Loucy (cell line): ENCODE measurements around the gene VPS9D1.

Source experiments
- H2AFZ ChIP-seq: fragments of 200-600 bp; sonication (generic); 2 replicates; pipeline ENCODE4 v1.6.0; 2016; ENCODE audit warnings: antibody characterized with exemption, mild to moderate bottlenecking, low read length, moderate library complexity
- H3F3A ChIP-seq: fragments of 200-600 bp; 2 replicates; pipeline ENCODE4 v1.6.0; 2016; ENCODE audit warnings: antibody characterized with exemption, low read depth, mild to moderate bottlenecking
- H3K27me3 ChIP-seq: fragments of 200-600 bp; sonication (generic); 2 replicates; pipeline ENCODE4 v1.6.1; 2014; ENCODE audit warnings: low read length, mild to moderate bottlenecking; ENCODE audit not compliant: insufficient read depth, poor library complexity, severe bottlenecking
- H3K36me3 ChIP-seq: fragments of 200-600 bp; sonication (generic); 2 replicates; pipeline ENCODE4 v1.6.1; 2016; ENCODE audit warnings: low read length; ENCODE audit not compliant: insufficient read depth
- H3K4me1 ChIP-seq: fragments of 200-600 bp; sonication (generic); 2 replicates; pipeline ENCODE4 v1.5.1; 2014; ENCODE audit warnings: low read length, mild to moderate bottlenecking; ENCODE audit not compliant: insufficient read depth, poor library complexity, severe bottlenecking
- H3K4me2 ChIP-seq: fragments of 200-600 bp; sonication (generic); 2 replicates; pipeline ENCODE4 v1.6.0; 2014; ENCODE audit warnings: antibody characterized with exemption, low read length, low read depth, mild to moderate bottlenecking; ENCODE audit not compliant: poor library complexity, severe bottlenecking
- H3K4me3 ChIP-seq: fragments of 200-600 bp; sonication (generic); 2 replicates; pipeline ENCODE4 v1.5.1; 2014; ENCODE audit warnings: low read length, mild to moderate bottlenecking, mixed read lengths; ENCODE audit not compliant: poor library complexity, severe bottlenecking
- H3K79me2 ChIP-seq: fragments of 200-600 bp; sonication (generic); 2 replicates; pipeline ENCODE4 v1.6.1; 2014; ENCODE audit warnings: low read length; ENCODE audit not compliant: insufficient read depth
- H3K9ac ChIP-seq: fragments of 200-600 bp; sonication (generic); 2 replicates; pipeline ENCODE4 v1.6.0; 2014; ENCODE audit warnings: mild to moderate bottlenecking, low read depth, low read length, moderate library complexity; ENCODE audit not compliant: poor library complexity, severe bottlenecking
- H3K9me2 ChIP-seq: fragments of 200-600 bp; sonication (generic); replicated peaks from 2 replicates; pipeline ENCODE4 v1.6.1; 2016; ENCODE audit warnings: low read depth, low read length, mixed read lengths
- H3K9me3 ChIP-seq: fragments of 200-600 bp; sonication (generic); 2 replicates; pipeline ENCODE4 v1.6.1; 2014; ENCODE audit warnings: mild to moderate bottlenecking, antibody characterized with exemption, low read length, low read depth; ENCODE audit not compliant: insufficient read depth
- H4K20me1 ChIP-seq: fragments of 200-600 bp; sonication (generic); 2 replicates; pipeline ENCODE4 v1.6.0; 2014; ENCODE audit warnings: antibody characterized with exemption, low read length, mild to moderate bottlenecking; ENCODE audit not compliant: insufficient read depth, poor library complexity, severe bottlenecking
- EZH2phosphoT487 ChIP-seq: fragments of 200-600 bp; IDR thresholded peaks from 2 replicates; pipeline ENCODE4 v1.6.1; 2018; ENCODE audit warnings: antibody characterized with exemption, mild to moderate bottlenecking, moderate library complexity, borderline replicate concordance
- TF ChIP-seq, protein P1 (sequence below): fragments of 200-600 bp; sonication (generic); conservative IDR thresholded peaks from 2 replicates; pipeline ENCODE4 v1.5.1; 2014; ENCODE audit warnings: mild to moderate bottlenecking, antibody characterized with exemption, low read length

The VPS9D1 gene

DNA sequence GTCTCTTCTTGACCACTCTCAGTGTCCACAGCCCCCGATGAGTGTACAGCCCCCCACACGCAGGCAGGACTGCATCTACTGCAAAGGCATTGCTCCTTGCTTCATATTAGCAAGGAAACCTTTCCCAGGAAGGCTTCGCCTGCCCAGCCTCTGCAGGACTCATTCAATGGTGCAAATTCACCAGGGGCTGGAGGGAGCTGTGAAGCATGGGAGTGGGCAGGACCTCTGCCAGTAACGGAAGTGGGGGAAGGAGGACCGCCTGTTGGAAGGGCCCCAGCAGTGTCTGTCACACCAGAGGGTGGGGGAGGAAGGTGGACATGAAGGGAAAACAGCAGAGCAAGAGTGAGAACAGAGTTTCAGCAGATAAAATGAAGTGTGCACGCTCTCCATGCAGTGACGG is 60.6 kb downstream of the VPS9D1 start:
- H3K4me3 ChIP-seq: no peak overlapping the region
- H3K4me1 ChIP-seq: peaks cover 4% of the 10 kb centered on the region
- peaks cover 28% of the 10 kb centered on the region for H3K79me2 ChIP-seq
- no peak overlapping the region for H3K9ac ChIP-seq
- no peak for TF ChIP-seq EZH2phosphoT487
- TF ChIP-seq, protein P1, sequence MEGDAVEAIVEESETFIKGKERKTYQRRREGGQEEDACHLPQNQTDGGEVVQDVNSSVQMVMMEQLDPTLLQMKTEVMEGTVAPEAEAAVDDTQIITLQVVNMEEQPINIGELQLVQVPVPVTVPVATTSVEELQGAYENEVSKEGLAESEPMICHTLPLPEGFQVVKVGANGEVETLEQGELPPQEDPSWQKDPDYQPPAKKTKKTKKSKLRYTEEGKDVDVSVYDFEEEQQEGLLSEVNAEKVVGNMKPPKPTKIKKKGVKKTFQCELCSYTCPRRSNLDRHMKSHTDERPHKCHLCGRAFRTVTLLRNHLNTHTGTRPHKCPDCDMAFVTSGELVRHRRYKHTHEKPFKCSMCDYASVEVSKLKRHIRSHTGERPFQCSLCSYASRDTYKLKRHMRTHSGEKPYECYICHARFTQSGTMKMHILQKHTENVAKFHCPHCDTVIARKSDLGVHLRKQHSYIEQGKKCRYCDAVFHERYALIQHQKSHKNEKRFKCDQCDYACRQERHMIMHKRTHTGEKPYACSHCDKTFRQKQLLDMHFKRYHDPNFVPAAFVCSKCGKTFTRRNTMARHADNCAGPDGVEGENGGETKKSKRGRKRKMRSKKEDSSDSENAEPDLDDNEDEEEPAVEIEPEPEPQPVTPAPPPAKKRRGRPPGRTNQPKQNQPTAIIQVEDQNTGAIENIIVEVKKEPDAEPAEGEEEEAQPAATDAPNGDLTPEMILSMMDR: no peak
- H4K20me1 ChIP-seq: peaks cover 7% of the 10 kb centered on the region
- H3K4me2 ChIP-seq: peak overlapping the region; percentile 24
- H3K9me3 ChIP-seq: no peaks in the 10 kb centered on the region
- H3K9me2 ChIP-seq: no peaks in the 10 kb centered on the region
- no peak overlapping the region for H2AFZ ChIP-seq
- no peaks in the 10 kb centered on the region for H3F3A ChIP-seq
- no peaks in the 10 kb centered on the region for H3K27me3 ChIP-seq
- H3K36me3 ChIP-seq: no peaks in the 10 kb centered on the region

DNA sequence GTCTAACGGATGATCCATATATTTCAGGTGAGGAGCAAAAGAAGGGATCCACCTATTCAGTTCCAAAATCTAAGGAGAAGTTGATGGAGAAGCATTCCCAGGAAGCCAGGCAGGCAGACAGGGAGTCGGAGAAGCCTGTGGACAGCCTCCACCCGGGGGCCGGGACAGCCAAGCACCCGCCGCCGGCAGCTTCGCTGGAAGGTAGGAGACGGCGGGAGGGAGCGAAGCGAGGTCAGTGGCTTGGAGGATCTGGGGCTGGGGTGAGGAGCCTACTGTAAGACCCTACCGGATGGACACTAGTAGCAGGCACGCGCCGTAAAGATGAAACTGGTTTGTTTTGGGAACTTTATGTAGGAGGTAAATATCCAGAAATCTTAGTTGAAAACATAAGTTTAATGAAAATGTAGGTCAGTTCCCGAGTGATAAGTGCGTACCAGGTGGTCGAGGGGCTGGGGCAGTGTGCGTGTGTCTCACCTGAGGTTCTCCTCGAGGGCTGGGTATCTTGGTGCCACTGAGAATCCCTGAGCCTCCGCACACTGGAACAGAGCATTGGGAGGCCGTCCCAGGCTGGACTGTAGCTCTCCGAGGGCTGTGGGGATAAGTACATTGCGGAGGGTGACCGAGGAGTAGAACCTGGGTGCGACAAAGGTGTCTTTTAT is 62.3 kb downstream of the VPS9D1 start:
- Histone ChIP-seq H3F3A (no peaks in the 10 kb centered on the region), H3K9ac (peak overlapping the region; percentile 93), H2AFZ (peak overlapping the region; percentile 88), H3K9me2 (no peaks in the 10 kb centered on the region), H4K20me1 (peaks cover 7% of the 10 kb centered on the region), H3K4me1 (peaks cover 4% of the 10 kb centered on the region), H3K36me3 (no peaks in the 10 kb centered on the region), H3K9me3 (no peaks in the 10 kb centered on the region), H3K79me2 (peaks cover 38% of the 10 kb centered on the region), H3K4me3 (peak overlapping the region; percentile 93), H3K4me2 (peak overlapping the region; percentile 93), H3K27me3 (no peaks in the 10 kb centered on the region)
- TF ChIP-seq, protein P1: no peak

DNA sequence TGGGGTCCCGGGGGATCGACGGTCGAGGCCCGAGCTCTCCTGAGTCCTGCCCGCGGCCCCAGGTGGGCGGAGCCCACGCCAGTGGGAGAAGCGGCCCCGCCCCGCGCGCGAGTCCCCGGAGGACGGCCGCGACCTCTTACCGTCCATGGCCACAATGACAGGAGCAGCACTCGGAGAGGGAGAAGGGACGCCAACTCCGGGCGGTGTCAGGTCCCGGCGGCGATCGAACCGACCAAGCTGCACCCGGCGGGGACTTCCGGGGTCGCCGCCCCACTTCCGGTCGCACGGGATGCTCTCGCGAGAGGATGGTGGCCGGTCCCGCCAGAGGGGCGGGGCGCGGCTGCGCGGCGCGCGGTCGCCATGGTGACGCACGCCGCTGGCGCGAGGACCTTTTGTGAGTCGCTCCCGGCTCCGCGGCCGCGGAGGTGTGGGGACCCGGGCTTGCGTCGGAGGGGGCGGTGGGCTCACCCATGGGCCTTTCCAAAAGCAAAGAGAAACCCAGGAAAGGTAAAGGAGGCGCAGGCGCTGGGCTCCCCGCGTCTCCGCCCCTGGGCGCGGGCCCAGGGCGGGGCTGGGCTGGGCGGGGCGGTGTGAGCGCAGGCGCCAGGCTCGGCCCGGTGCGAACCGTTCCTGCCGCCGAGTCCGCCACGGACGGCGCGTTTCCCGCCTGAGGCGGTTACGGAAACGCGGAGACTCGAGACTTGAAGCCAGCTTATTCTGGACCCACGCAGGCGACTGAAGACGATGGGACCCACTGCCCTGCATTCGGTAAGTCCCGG is 63.1 kb downstream of the VPS9D1 start, which contains the start of the genes CHMP1A and SPATA33:
CHMP1A (minus strand) TSS at position 267 of the 779 bp plus-strand sequence; CDS start at position 147, 120 bp downstream.
SPATA33 (plus strand) TSS at position 395 of the 779 bp plus-strand sequence; CDS start at position 471, 76 bp downstream.
- Histone ChIP-seq H3K36me3 (no peaks in the 10 kb centered on the region), H3K4me1 (peaks cover 4% of the 10 kb centered on the region), H3K9me3 (no peaks in the 10 kb centered on the region), H3K4me3 (peak within 1 kb of the TSS; percentile 93), H3K9me2 (no peaks in the 10 kb centered on the region), H3K79me2 (peaks cover 38% of the 10 kb centered on the region), H2AFZ (peak within 1 kb of the TSS; percentile 88), H3K4me2 (peak within 1 kb of the TSS; percentile 93), H3F3A (no peaks in the 10 kb centered on the region), H4K20me1 (peaks cover 7% of the 10 kb centered on the region), H3K27me3 (no peaks in the 10 kb centered on the region), H3K9ac (peak within 1 kb of the TSS; percentile 93)
- TF ChIP-seq, protein P1: no peak
- TF ChIP-seq EZH2phosphoT487: no peak
